ENCODE data around the gene DCTN2.

Gene DCTN2

GRCh38 chr12:57549203-57549908 is 2.4 kb upstream of the DCTN2 start:
- TF ChIP-seq, protein P1, sequence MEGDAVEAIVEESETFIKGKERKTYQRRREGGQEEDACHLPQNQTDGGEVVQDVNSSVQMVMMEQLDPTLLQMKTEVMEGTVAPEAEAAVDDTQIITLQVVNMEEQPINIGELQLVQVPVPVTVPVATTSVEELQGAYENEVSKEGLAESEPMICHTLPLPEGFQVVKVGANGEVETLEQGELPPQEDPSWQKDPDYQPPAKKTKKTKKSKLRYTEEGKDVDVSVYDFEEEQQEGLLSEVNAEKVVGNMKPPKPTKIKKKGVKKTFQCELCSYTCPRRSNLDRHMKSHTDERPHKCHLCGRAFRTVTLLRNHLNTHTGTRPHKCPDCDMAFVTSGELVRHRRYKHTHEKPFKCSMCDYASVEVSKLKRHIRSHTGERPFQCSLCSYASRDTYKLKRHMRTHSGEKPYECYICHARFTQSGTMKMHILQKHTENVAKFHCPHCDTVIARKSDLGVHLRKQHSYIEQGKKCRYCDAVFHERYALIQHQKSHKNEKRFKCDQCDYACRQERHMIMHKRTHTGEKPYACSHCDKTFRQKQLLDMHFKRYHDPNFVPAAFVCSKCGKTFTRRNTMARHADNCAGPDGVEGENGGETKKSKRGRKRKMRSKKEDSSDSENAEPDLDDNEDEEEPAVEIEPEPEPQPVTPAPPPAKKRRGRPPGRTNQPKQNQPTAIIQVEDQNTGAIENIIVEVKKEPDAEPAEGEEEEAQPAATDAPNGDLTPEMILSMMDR (IDR thresholded peaks at IDR 0.05; ENCODE audit: control insufficient read depth, extremely low read depth, insufficient read depth): no peak
- DNase-seq (ENCODE audit: low read depth): no peak
- no peak overlapping the region for H3K4me3 ChIP-seq (ENCODE audit: low read depth, low read length)

DNA sequence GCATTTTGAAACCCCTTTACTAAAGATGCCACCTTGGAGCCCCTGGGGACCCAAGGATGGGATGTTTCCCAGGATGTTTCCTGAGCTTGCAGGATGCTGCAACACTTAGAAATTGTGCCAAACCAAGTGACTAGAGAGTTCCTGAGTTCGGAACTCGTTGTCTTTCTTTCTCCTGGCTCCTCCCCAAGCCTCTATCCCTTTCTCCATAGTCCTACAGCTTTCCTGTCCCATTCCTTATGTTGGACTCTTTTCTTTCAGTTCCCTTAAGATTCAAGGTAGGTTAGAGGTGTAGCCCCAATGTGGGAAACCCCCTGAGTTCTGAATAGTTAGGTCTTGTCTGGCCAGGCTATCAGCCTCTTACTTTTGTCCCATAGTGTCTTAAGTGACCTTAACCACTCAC is 1.5 kb upstream of the DCTN2 start:
- DNase-seq (ENCODE audit: low read depth): no peak
- TF ChIP-seq, protein P1 (IDR thresholded peaks at IDR 0.05; ENCODE audit: control insufficient read depth, extremely low read depth, insufficient read depth): no peak

DNA sequence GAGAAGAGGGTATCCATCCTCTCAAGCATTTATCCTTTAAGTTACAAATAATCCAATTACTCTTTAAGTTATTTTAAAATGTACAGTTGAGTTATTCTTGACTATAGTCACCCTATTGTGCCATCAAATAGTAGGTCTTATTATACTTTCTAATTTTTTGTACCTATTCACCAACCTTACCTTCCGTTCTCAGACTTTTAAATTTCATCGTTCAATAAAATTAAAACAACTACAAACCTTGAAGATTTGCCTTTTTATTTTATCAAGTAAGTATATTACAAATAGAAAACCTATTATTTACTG is 972 bp upstream of the DCTN2 start:
- TF ChIP-seq, protein P1 (IDR thresholded peaks at IDR 0.05; ENCODE audit: control insufficient read depth, extremely low read depth, insufficient read depth): no peak
- H3K4me3 ChIP-seq (ENCODE audit: low read depth, low read length): no peak overlapping the region
- DNase-seq (ENCODE audit: low read depth): no peak

More for the DNA sequence above, 1.5 kb upstream of the DCTN2 start:
- H3K4me3 ChIP-seq (ENCODE audit: low read depth, low read length): no peak overlapping the region

- no peak for DNase-seq (ENCODE audit: low read depth)
- peak overlapping the region; percentile 81 for H3K4me3 ChIP-seq (ENCODE audit: low read depth, low read length)
- TF ChIP-seq, protein P1 (IDR thresholded peaks at IDR 0.05; ENCODE audit: control insufficient read depth, extremely low read depth, insufficient read depth): no peak
Measured at GRCh38 chr12:57547288-57548012, 458 bp upstream of the DCTN2 start.

DNA sequence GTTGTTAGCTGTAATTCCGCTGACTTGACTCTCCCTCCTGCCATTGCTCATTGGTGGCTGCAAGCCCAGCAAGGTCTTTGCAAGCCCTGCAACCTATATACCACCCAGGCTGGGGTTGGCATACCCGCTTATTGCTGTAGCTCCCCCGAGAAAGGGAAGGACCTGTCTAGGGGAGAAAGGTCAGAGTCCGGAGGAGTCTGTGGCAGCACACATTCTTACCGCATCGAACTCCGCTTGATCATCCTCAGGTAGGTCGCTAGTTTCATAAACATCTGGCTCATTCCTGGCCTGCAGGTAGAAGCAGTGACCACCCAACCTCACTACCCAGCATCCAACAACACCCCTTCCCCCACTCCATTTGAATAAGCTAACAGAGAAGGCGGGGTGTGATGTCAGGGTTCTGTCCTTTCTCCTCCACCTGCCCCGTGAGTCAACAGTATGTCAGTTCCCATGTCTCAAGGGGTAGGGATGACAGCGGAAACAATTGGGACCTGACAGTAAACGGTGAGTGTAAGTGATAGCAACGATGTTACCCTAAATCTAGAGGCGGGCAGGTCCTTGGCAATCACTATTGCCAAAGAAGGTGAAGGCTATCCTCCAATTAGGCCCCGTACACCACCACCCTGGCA is 1.1 kb downstream of the DCTN2 start:
- H3K4me3 ChIP-seq (ENCODE audit: low read depth, low read length): peak overlapping the region; percentile 81
- TF ChIP-seq, protein P1 (IDR thresholded peaks at IDR 0.05; ENCODE audit: control insufficient read depth, extremely low read depth, insufficient read depth): no peak
- no peak for DNase-seq (ENCODE audit: low read depth)

DNA sequence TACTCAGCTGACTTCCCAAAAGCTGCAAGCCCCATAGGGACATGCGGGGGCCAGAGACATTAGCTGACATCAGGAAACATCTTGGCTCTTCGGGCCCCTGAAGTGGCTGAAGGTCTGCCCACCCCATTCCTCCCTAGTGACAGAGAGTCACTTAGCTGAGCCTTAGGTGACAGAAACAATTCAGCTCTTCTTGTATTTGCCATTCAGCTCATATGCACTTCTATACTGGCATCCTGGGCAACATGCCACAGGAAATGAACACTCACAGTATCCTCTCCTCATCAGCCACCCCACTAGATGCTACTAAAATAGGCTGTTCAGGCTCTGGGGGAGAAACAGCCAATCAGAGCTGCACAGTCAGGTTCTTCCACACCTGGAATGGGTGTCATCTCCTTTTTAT is 3.4 kb downstream of the DCTN2 start:
- DNase-seq (ENCODE audit: low read depth): no peak
- H3K4me3 ChIP-seq (ENCODE audit: low read depth, low read length): no peak overlapping the region
- TF ChIP-seq, protein P1 (IDR thresholded peaks at IDR 0.05; ENCODE audit: control insufficient read depth, extremely low read depth, insufficient read depth): no peak

Measured in LNCaP clone FGC (cell line).